Cerebellar cortex (tissue), 1 donor: ENCODE results near the gene CDC20B.

Source experiments
- DNase-seq: peaks from one replicate; pipeline ENCODE4 v3.0.0-alpha.2; 2015; ENCODE audit warnings: low spot score

CDC20B gene, protein sequence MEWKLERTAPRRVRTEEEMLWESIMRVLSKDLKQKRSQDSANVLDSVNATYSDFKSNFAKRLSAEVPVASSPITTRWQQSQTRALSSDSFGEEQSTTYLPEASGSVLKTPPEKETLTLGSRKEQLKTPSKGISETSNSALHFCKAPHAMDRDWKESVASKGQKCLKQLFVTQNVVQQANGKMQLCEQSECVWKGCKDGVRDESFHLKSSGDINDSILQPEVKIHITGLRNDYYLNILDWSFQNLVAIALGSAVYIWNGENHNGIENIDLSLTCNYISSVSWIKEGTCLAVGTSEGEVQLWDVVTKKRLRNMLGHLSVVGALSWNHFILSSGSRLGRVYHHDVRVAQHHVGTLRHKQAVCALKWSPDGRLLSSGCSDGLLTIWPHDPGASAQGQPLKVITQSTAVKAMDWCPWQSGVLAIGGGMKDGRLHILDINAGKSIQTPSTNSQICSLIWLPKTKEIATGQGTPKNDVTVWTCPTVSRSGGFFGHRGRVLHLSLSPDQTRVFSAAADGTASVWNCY

DNA sequence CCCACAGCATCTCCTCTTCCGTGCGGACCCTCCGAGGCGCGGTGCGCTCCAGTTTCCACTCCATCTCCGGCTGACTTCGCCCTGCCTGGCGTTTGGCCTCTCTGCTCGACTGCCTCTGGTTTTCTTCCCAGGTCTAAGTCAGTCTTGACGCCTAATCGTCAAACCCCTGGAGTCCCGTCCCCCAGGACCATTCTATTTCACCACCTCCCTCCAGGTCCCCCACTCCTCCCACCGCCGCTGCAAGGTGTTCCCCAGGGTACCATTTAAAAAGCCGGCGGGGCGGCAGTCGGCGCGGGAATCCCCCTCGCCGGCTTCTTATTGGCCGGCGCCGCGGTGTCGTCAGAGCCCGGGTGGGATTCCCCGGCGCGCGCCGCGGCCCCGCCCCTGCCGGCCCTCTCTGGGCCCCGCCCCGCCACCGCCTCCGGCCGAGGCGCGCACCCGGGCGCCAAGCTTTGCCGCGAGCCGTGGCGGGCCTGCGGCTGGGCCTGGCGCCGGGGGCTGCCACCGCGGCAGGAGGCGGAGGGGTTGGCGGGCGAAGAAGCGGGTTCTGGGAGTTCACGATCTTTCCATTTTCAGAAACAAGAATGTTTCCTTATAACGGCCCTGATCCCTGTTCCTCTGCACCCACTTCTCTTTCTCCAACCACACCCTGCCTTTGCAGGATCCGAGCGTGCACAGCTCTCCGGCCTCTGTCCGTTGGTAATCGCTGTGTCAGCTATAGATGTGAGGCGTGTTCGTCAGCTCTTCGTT, at the start of gene CDC20B:
Gene CDC20B, minus strand, starts transcription at position 241 of the 750 bp plus-strand sequence. Its CDS starts 177 bp downstream, at position 64.
- DNase-seq: peak; percentile 64

DNA sequence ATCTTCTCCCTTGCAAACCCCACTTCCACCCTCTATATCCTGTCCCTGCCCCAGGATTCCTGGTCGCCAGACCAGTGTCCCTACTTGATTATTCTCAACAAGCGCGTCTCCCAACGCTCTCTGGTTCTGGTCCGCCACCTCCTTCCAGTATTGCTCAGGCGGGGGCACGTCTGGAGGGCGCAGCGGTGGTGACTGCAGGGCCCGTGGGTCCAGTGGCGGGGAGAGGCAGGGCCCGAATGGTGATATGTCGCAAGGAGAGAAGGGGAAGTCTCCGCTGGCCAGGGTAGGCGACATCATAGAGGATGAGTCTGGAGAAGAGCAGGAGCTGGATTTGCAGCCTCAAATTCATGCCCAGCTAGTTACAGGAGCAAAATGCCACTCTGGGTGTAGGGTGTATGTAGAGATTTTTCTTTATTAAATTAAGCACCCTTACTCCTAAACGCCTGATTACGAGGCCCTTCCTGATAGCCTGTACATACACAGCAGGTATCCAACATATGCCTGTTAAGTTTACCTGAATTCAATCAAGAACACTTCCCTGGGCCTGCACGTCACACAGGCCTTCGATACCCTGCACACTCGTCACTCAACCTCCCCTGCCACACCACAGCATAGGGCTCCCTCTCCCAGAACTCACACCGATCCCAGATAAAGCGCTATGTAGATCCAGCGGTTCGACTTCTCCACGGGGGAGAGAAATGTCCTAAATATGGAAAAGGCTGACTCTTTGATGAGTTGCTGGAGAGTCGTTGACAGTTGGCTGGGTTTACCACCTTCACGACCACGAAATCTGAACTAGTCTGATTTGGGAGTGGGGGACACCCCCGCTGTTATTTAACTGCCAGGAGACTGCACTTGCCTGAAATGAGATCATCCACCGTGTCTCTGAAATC, 49.4 kb upstream of the CDC20B start:
- no peak for DNase-seq

DNA sequence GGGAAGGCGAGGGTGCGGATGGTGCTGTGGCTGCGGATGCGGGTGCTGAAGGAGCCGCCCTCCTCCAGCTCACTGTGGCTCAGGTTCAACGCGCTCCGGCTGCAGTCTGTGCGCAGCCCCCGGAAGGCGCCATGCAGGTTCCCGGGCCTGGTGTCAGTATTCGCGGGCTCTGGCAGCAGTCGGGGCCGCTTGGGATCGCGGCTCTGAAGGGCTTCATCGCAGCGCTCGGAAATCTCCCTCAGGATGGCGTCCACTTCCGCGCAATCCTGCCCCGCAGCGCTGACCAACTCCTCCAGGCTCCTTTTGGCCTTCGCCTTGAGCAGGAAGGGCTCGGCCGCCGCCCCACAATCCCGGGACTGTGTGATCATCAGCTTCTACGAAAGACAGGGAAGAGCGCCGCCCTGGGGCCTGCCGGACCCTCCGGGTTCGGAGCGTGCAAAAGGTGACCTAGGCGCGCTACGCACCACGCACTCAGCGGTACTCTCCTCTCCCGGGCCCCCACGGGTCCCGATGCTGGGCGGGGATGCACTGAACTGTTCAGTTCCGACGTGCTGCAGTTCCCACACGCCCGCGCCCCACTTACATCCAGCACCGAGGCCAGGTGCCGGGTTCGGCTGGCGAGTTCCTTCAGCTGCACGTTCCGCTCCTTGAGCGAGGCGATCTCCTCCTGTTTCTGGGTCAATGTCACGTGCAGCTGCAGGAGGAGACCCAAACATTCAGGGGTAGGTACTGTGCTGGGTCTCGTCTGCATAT, 47.6 kb upstream of the CDC20B start:
- peak; percentile 11 for DNase-seq

DNA sequence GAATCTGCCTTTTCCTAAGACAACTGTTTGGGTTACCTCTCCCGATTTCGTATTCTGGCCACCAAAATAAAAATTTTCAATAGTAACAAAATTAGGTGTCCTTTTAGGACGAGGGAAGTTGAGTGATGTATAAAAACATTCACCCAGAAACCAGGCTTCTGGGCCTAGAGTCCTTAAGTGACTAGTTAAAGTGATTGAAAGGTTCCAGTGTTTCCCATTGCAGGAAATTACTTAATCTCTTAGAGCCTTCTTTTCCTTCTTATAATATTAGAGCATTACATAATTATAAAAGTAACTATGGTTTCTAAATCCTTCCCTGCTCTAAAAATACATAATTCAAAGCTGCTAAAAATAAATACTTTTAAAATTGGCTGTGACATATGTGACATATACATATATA, 46.8 kb upstream of the CDC20B start:
- no peak for DNase-seq

DNA sequence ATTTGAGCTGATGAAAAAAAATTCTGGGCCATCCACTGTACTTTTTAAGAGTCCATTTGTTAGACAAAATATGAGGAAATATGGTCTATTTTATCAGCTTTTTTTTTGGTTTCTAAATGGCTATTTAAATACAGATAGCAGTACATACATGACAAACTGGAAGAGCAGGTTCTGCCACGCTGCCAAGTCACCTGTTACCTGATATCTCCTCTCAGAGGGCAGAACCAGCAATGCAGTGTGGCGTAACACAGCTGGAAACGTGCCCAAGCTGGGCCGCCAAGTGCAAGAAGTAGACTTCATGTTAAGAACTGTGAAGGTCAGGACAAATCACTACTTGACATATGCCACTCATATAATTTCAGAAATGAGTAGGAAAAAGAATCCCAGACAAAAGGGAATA, 46.0 kb upstream of the CDC20B start:
- no peak for DNase-seq

DNA sequence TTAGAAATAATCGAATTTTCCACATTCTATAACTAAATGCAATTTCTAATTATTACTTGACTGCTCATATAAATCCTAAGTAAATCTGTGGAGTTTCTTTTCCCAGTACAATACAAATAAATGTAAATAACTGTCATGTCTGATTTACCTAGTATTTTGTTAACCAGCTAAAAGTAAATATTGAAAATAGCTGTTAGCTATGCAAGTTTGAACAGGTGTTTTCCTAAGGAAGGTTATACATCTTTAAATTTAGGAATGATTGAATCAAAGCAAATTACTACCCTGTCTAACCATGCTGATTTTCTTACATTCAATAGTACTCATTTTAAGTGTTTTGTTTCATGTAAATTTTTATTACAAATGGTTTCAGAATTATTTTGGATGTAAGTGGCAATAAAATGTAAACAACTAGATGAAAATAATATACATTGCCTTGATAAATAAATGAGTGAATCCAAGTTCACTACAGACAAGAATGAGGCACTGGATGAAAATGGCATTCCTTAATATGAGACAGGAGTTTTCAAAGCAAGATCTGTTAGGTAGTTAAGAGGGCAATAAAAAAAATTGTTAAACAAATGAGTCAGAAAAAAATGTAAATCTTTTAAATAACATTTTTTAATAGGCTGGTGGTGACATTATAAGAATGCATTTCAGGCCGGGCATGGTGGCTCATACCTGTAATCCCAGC, 38.4 kb upstream of the CDC20B start:
- DNase-seq: no peak

DNA sequence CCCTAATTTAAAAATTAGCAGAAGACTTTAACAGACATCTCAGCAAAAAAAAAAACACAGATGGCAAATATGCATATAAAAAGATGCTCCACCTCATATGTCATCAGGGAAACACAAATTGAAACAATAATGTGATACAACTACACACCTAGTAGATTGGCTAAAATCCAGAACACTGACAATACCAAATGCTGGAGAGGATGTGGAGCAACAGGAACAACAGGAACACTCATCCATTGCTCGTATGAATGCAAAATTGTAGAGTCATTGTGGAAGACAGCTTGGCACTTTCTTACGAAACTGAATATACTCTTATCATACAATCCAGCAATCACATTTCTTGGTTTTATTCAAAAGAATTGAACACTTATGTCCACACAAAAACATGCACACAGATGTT, 32.0 kb upstream of the CDC20B start:
- no peak for DNase-seq

DNA sequence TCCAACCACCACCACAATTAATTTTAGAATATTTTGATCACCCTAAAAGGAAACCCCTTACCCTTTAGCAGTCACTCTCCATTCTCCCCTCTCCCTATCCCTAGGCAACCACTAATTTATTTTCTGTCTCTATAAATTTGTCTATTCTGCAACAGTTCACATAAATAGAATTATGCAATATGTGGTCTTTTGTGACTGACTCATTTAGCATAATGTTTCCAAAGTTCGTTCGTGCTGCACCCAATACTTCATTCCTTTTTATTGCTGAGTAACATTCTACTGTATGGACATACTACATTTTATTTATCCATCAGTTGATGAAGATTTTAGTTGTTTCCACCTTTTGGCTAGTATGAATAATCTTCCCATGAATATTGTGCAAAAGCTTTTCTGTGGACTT, 18.2 kb upstream of the CDC20B start:
- DNase-seq: no peak

DNA sequence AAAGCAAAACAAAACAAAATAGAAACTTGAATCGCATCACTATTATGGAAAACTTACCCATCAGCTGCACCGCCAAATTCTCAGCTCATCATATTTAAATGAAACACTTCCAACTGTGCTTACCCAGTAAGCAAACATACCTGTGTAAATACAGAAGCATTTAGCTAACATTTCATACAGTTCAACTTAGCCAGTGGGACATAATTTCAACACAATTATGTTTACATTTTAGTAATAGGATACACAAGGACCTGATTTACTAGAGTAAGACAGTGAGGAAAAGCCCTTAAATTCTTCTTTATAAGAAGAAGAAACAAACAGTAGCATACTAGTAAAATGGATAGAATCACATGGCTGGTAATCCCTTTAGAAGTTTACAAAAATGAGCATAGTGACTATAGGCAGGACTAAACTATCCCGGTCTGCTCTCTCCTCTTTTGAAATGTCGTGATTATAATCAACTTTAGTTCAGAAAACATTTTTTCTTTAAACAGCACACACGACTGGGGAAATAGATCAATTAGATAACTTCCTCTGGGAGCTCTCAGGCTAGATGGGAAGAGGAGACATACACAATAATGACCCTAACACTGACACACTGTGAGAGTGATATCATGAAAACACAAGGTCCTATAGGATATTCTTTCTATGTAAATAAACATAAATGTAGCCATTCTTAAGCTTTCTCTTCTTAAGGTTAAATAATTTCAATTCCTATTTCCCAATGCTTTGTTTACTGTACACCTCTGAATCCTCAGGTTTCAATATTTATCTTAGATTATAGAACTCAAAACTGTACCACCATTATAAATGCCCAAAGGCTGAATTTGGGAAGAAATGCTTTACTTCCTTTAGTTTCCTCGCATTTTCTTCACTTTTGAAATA, 15.9 kb upstream of the CDC20B start:
- no peak for DNase-seq

DNA sequence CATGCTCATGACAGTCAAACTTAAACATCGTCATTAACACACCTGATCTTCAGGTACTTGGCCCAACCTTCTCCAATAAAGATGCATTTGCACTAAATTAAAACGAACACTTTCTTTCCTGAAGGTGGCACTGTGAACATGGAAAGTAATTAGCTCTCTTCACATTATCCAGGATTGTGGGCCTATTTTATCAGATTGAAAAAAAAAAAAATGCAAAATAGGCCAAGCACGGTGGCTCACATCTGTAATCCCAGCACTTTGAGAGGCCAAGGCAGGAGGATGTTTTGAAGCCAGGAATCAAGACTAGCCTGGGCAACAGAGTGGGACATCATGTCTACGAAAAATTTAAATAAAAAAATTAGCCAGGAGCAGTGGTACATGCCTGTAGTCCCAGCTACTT, 14.4 kb upstream of the CDC20B start:
- DNase-seq: peak; percentile 39

DNA sequence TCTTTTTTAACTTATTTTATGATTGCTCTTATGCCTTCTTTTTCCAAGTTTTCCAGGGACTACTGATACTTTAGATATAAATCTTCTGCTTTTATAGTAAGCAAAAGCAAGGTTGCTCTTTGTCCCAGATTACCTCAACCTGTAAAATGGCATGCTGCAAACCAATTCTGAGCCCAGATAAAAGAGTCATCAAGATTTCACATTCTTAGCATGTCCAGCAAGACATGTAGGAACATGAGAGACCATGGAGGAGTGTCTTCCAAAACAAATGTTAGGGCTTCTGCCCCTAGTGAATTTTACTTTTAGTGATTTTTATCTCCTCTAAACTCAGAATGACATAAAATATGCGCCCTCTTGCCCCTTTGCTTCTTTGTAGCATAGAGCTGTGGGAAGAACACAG, 7.0 kb upstream of the CDC20B start:
- DNase-seq: no peak

DNA sequence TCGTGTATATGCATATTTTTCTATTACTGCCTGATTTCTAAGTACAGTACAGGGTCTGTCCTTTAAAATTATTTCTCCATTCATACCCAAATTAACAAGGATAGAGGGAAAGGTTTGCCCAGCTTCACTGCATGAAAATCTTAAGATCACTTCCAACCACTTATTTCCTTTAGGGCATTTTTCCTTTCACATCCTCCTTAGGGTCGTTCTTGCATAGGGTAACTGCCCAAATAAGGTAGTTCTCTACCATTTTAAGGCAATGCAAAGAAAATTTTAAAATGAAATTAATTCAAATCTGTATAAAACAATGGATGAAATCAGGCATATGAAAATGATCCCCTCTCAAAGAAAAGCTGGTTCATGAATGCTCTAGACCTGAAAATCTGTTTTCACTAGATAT, 4.1 kb upstream of the CDC20B start:
- no peak for DNase-seq

DNA sequence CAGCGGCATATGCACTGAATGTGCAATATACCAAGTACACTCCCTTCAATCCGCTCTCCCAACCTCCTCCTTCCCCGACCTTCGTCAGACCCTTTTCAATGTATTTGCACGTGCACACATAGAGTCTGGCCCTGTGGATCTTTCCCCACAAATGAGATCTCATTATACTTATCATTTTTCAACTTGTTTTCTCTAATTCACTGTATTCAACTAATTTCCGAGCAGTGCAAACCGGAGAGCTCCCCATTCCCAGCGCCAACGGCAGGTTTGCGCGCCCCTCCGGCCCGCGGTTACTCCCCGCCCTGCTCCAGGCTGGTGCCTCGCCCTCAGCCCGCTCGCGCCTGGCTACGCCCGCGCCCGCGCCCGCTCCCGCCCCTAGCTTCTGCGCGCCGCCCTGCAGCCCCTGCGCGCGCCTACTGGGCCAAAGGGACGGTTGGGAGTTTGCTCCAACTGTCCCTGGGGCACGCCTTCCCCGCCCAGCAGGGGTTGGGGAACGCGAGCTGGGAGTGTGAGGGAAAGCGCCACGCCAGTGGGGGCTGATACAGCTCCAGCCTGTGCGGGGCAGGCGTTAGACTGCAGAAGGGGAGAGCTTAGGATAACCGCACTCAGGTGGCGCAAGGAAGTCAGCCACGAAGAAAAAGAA, 3.3 kb upstream of the CDC20B start:
- DNase-seq: peak; percentile 26

DNA sequence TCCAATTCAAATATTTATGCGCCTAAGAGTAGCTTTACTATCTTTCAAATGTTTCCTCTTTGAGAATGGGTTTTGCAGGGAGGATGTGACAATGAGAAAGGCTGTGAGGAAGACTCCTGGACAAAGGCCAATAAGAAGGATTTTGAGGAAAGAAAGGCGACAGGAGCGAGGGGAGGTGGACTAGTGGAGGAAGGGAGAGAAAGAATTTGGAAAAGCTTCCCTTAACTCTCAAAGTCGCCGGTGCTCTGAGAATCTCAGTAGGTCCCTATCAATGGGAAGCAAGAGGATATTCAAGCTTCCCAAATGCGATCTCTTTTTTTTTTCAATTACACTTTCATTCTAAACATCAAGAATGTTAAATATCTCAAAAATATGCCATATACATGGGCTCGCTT, 2.8 kb upstream of the CDC20B start:
- DNase-seq: no peak

DNA sequence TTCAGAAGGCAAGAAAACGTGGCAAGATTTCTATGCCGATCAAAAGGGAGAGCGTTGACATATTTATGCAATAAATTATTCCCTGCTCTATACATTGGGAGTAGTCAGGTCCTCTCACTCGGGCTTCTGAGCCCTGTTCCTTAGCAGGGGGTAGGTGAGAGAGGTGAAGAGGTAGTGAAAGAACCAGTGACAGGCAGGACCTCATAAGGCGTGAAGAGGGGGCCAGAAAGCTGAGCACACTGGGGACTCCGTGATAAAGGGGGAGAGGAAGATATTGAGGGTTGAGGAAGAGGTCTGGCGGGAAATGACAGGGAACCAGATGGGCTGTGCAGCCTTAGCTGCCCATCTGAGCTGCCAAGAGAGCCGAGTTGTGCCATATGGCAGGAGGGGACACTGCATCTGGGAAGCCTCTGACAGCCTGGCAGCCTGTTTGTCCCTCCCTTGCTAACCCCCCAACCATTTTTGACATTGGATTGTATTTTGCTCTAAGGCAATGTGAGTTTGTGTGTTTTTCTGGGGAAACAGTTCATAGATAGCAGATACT, 782 bp upstream of the CDC20B start:
- peak; percentile 64 for DNase-seq

DNA sequence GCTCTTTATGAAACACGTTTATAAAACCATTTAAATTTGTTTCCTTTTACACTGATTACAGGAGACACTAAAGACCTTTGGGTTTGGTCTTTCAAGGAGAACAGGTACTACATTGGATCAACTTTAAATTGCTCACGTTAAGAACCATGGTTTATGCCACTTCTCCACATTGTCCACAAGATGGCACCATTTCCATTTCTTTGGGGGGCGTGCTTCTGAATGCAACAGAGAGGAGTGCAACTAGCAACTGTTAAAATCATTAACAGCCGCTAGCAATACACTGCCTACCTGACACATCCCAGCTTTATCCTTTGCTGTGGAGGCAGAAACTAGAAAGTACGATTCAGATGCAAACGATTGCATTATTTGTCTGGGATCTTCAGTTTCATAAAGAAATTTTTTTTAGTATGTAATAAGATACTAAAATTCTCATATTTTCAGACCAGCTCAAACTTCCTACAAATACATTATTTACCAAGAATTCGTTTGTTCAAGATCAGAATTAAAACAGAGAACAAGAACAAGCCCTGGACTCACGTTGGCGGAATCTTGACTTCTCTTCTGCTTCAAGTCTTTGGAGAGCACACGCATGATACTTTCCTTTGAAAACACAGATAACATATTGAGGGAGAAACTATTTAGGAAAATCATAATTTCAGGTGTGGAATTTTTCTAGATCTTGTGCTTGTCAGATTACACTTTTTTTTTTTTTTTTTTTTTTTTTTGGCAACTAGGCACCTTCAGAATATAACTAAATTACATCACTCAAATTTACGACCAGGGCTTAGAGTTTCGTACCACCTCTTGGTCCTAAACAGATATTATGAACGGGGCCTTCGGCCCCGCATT, 702 bp downstream of the CDC20B start:
- DNase-seq: peak; percentile 95

DNA sequence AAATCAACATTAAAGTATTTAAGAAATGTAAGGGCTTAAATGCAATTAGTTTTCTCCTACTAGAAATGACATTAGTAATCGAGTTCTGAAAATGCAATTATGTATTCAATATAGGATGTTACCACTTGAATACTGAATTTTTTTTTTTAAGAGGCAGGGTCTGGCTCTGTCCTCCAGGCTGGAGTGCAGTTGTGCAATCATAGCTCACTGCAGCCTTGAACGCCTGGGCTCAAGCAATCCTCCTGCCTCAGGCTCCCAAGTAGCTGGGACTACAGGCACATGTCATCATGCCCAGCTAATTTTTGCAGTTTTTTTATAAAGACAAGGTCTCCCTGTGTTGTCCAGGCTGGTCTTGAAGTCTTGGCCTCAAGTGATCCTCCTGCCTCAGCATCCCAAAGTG, 1.5 kb downstream of the CDC20B start:
- no peak for DNase-seq

DNA sequence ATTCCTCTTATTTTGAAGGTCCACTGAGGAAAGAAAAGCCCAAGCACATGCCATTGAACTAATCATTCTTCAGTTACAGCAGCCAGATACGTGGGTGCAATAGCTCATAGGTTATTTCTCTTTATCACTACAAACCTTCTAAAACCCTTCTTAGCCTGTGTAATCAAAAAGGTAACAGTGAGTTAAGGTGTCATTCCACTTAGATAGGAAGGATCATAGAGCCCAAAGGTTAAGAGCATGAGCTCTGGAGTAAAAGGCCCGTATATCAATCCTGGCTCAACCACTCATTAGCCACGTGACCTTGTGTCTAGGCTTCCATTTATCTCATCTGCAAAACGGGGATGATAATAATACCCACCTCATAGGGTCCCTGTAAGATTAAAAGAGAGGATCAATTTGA, 10.3 kb downstream of the CDC20B start:
- no peak for DNase-seq
